ENCODE measurements around the gene MYNN.

The MYNN gene

DNA sequence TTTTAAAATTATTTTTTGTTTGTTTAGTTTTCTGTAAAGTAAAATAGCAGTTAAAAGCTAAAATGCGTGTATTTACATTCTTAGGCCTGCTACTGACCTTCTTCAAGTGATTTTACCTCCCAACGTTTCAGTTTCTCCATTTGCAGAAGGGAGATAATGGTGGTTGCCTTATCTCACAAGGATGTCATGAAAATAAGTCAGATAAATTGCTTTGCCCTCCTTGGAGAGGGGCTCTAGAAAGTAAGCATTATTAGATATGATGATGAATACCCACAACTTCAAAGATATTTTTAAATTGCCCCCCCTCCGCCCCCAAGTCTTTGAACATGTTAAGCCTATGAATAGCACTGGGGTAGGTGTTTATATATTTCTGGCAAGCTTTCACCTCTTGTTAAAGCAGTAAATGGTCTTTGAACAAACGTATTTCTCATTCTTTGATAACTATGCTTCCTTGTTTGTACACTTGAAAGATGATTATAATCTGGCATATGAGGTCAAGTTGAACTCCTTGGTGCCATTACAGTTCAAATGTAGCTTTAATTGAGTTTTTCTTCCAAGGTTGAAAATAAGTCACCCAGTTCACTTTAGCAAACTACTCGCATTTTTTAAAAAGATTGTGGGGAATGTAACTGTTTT lies 14.7 kb upstream of the MYNN start:
- no peak overlapping the region for H3K27ac ChIP-seq (ENCODE audit: low read depth, low read length, poor library complexity, severe bottlenecking)
- no peak for TF ChIP-seq EZH2 (IDR thresholded peaks at IDR 0.05; ENCODE audit: borderline replicate concordance, low read length)
- TF ChIP-seq, protein P1, sequence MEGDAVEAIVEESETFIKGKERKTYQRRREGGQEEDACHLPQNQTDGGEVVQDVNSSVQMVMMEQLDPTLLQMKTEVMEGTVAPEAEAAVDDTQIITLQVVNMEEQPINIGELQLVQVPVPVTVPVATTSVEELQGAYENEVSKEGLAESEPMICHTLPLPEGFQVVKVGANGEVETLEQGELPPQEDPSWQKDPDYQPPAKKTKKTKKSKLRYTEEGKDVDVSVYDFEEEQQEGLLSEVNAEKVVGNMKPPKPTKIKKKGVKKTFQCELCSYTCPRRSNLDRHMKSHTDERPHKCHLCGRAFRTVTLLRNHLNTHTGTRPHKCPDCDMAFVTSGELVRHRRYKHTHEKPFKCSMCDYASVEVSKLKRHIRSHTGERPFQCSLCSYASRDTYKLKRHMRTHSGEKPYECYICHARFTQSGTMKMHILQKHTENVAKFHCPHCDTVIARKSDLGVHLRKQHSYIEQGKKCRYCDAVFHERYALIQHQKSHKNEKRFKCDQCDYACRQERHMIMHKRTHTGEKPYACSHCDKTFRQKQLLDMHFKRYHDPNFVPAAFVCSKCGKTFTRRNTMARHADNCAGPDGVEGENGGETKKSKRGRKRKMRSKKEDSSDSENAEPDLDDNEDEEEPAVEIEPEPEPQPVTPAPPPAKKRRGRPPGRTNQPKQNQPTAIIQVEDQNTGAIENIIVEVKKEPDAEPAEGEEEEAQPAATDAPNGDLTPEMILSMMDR (IDR thresholded peaks at IDR 0.05; ENCODE audit: low read length): no peak
- H3F3A ChIP-seq (ENCODE audit: insufficient read depth, low read length): no peaks in the 10 kb centered on the region
- no peaks in the 10 kb centered on the region for H3K79me2 ChIP-seq (ENCODE audit: insufficient read depth, low read length)
- H3K4me3 ChIP-seq (ENCODE audit: low read depth, low read length, poor library complexity, severe bottlenecking): no peak overlapping the region
- H2AFZ ChIP-seq (ENCODE audit: low read length): no peak overlapping the region
- peaks cover 4% of the 10 kb centered on the region for H3K4me1 ChIP-seq (ENCODE audit: insufficient read depth, low read length, severe bottlenecking)
- no peaks in the 10 kb centered on the region for H3K9me3 ChIP-seq (ENCODE audit: low read length)
- no peak overlapping the region for H3K4me2 ChIP-seq (ENCODE audit: low read length)
- no peaks in the 10 kb centered on the region for H3K27me3 ChIP-seq (ENCODE audit: insufficient read depth, low read length)
- no peak overlapping the region for H3K9ac ChIP-seq (ENCODE audit: low read length)
- no peaks in the 10 kb centered on the region for H3K36me3 ChIP-seq (ENCODE audit: insufficient read depth, low read length)
- no peaks in the 10 kb centered on the region for H4K20me1 ChIP-seq (ENCODE audit: insufficient read depth, low read length)
- H3K9me2 ChIP-seq (ENCODE audit: low read depth, low read length): no peaks in the 10 kb centered on the region

DNA sequence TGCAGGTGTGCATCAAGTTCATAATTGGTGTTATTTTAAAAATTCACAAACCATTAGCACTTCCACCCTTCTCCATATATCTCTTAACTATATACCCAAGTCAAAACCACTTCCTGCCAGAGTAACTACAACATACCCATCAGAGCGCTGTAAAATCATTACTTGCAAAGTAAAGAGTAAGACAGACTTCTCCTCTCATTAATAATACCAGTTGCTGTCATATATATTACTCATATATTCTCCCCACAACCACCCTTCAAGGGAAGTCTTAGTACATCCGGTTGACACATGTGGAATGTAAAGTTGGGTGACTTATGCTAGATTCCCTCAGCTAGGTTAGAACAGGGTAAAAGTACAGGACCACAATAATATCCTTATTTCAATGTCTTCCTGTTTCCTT lies 13.9 kb upstream of the MYNN start:
- H3K4me1 ChIP-seq (ENCODE audit: insufficient read depth, low read length, severe bottlenecking): peaks cover 12% of the 10 kb centered on the region
- H3K27me3 ChIP-seq (ENCODE audit: insufficient read depth, low read length): no peaks in the 10 kb centered on the region
- no peaks in the 10 kb centered on the region for H3K9me2 ChIP-seq (ENCODE audit: low read depth, low read length)
- TF ChIP-seq, protein P1 (IDR thresholded peaks at IDR 0.05; ENCODE audit: low read length): no peak
- TF ChIP-seq EZH2 (IDR thresholded peaks at IDR 0.05; ENCODE audit: borderline replicate concordance, low read length): no peak
- H3K79me2 ChIP-seq (ENCODE audit: insufficient read depth, low read length): no peaks in the 10 kb centered on the region
- no peaks in the 10 kb centered on the region for H3K36me3 ChIP-seq (ENCODE audit: insufficient read depth, low read length)
- H3K4me3 ChIP-seq (ENCODE audit: low read depth, low read length, poor library complexity, severe bottlenecking): no peak overlapping the region
- no peaks in the 10 kb centered on the region for H3K9me3 ChIP-seq (ENCODE audit: low read length)
- no peaks in the 10 kb centered on the region for H4K20me1 ChIP-seq (ENCODE audit: insufficient read depth, low read length)
- no peak overlapping the region for H3K4me2 ChIP-seq (ENCODE audit: low read length)
- no peaks in the 10 kb centered on the region for H3F3A ChIP-seq (ENCODE audit: insufficient read depth, low read length)
- no peak overlapping the region for H3K27ac ChIP-seq (ENCODE audit: low read depth, low read length, poor library complexity, severe bottlenecking)
- no peak overlapping the region for H2AFZ ChIP-seq (ENCODE audit: low read length)
- H3K9ac ChIP-seq (ENCODE audit: low read length): no peak overlapping the region

DNA sequence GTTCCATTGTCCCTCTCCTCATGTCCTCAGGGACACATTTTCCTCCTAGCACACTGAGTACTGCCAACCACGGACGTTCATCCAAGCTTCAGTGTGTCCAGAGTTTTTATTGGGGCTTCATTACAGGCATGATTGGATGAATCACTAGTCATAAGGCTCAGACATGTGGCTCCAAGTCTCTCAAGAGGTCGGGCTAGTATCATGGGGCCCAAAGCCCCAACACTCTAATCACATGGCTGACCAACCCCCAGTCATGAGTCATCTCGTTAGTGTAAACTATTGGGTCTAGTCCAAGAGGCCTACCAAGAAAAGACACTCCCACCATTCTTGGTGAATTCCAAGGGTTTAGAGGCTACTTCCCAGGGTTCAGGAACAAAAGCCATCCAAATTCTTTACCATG lies 12.7 kb upstream of the MYNN start:
- Histone ChIP-seq H3K4me3 (ENCODE audit: low read depth, low read length, poor library complexity, severe bottlenecking) (no peak overlapping the region), H3K9me2 (ENCODE audit: low read depth, low read length) (no peaks in the 10 kb centered on the region), H3K27ac (ENCODE audit: low read depth, low read length, poor library complexity, severe bottlenecking) (no peak overlapping the region), H3K9me3 (ENCODE audit: low read length) (no peaks in the 10 kb centered on the region), H3K9ac (ENCODE audit: low read length) (no peak overlapping the region), H2AFZ (ENCODE audit: low read length) (no peak overlapping the region), H3K4me2 (ENCODE audit: low read length) (no peak overlapping the region), H3K27me3 (ENCODE audit: insufficient read depth, low read length) (no peaks in the 10 kb centered on the region), H3K79me2 (ENCODE audit: insufficient read depth, low read length) (no peaks in the 10 kb centered on the region), H3K4me1 (ENCODE audit: insufficient read depth, low read length, severe bottlenecking) (peaks cover 17% of the 10 kb centered on the region), H3F3A (ENCODE audit: insufficient read depth, low read length) (no peaks in the 10 kb centered on the region), H4K20me1 (ENCODE audit: insufficient read depth, low read length) (no peaks in the 10 kb centered on the region), H3K36me3 (ENCODE audit: insufficient read depth, low read length) (no peaks in the 10 kb centered on the region)
- TF ChIP-seq, protein P1 (IDR thresholded peaks at IDR 0.05; ENCODE audit: low read length): no peak
